IMR-90 (cell line): ENCODE data around the gene FNTB. TPM values are rescaled to one million over a fixed set of nuclear protein-coding genes. Genes with fewer than 3 reads are reported as not detected.

ENCODE experiments used
- ATAC-seq: fragments of 200-7000 bp; cut with Tn5 transposase; 2 replicates; pipeline ENCODE4 v1.9.1; 2020; ENCODE audit warnings: low read depth, mild to moderate bottlenecking, moderate library complexity
- BruUV-seq: library from RNA; stranded (reverse); fragments of 400-500 nt; replicated peaks from 2 replicates; lab custom pipeline; 2021; lab: Mats Ljungman, UMichigan
- CTCF ChIA-PET: fragments of 300-600 bp; formaldehyde crosslinking; extraction: SDS; loops from one replicate; lab custom pipeline; 2021; ENCODE audit warnings: antibody characterized with exemption; lab: Yijun Ruan, JAX
- POLR2A ChIA-PET: fragments of 300-600 bp; sonication (Branson Sonifier 250); formaldehyde crosslinking; loops from one replicate; lab custom pipeline; 2022; ENCODE audit warnings: antibody characterized with exemption; ENCODE audit not compliant: unreplicated experiment; lab: Charles Lee
- DNase-seq: peaks from one replicate; pipeline ENCODE4 v3.0.0; 2013
- H2AFZ ChIP-seq: replicated peaks from 2 replicates; pipeline ENCODE3; 2013; ENCODE audit warnings: low read length, mild to moderate bottlenecking; ENCODE audit not compliant: poor library complexity
- H2AK5ac ChIP-seq: 2 replicates; pipeline ENCODE4 v1.6.1; 2013; ENCODE audit warnings: low read depth, low read length, inconsistent platforms
- H2AK9ac ChIP-seq: replicated peaks from 2 replicates; pipeline ENCODE3; 2013; ENCODE audit warnings: mild to moderate bottlenecking, low read depth, low read length, moderate library complexity; ENCODE audit not compliant: poor library complexity
- H2BK120ac ChIP-seq: 2 replicates; pipeline ENCODE4 v1.6.1; 2013; ENCODE audit warnings: low read depth, low read length, inconsistent platforms
- H2BK15ac ChIP-seq: 3 replicates; pipeline ENCODE4 v1.6.1; 2013; ENCODE audit warnings: low read depth, low read length, inconsistent platforms
- H2BK20ac ChIP-seq: 2 replicates; pipeline ENCODE4 v1.6.1; 2013; ENCODE audit warnings: low read depth, mild to moderate bottlenecking, inconsistent platforms, low read length, moderate library complexity
- H2BK5ac ChIP-seq: 2 replicates; pipeline ENCODE4 v1.6.1; 2013; ENCODE audit warnings: mild to moderate bottlenecking, low read depth, low read length, inconsistent platforms; ENCODE audit not compliant: poor library complexity, severe bottlenecking
- H3K14ac ChIP-seq: replicated peaks from 2 replicates; pipeline ENCODE4 v1.6.1; 2013; ENCODE audit warnings: low read depth, low read length, inconsistent platforms
- H3K18ac ChIP-seq: 2 replicates; pipeline ENCODE4 v1.6.1; 2013; ENCODE audit warnings: low read depth, low read length, control low read depth
- H3K23ac ChIP-seq: 2 replicates; pipeline ENCODE4 v1.6.1; 2013; ENCODE audit warnings: low read depth, low read length, inconsistent platforms
- H3K27ac ChIP-seq: 2 replicates; pipeline ENCODE4 v1.5.1; 2013; ENCODE audit warnings: mild to moderate bottlenecking, control low read depth, low read length; ENCODE audit not compliant: insufficient read depth
- H3K27me3 ChIP-seq: 2 replicates; pipeline ENCODE4 v1.6.1; 2013; ENCODE audit warnings: low read length; ENCODE audit not compliant: control insufficient read depth, insufficient read depth
- H3K36me3 ChIP-seq: 2 replicates; pipeline ENCODE4 v1.6.1; 2013; ENCODE audit warnings: low read length, mixed read lengths; ENCODE audit not compliant: control insufficient read depth, insufficient read depth
- H3K4ac ChIP-seq: 2 replicates; pipeline ENCODE4 v1.6.1; 2013; ENCODE audit warnings: low read depth, low read length, inconsistent platforms
- H3K4me1 ChIP-seq: 2 replicates; pipeline ENCODE4 v1.6.1; 2013; ENCODE audit warnings: low read length, mixed read lengths; ENCODE audit not compliant: control insufficient read depth, insufficient read depth
- H3K4me2 ChIP-seq: 2 replicates; pipeline ENCODE4 v1.6.1; 2013; ENCODE audit warnings: low read depth, mild to moderate bottlenecking, control low read depth, low read length, moderate library complexity
- H3K4me3 ChIP-seq: 2 replicates; pipeline ENCODE4 v1.5.1; 2013; ENCODE audit warnings: low read depth, mild to moderate bottlenecking, control low read depth, low read length, moderate library complexity; ENCODE audit not compliant: insufficient read depth
- H3K56ac ChIP-seq: 2 replicates; pipeline ENCODE4 v1.6.1; 2013; ENCODE audit warnings: low read length, inconsistent platforms; ENCODE audit not compliant: insufficient read depth; ENCODE audit errors: extremely low read depth
- H3K79me1 ChIP-seq, 2 experiments: 2 replicates each; pipeline ENCODE4 v1.6.1; 2013; ENCODE audit warnings: low read length in 2 of 2, inconsistent platforms in 1 of 2, low read depth in 1 of 2
- H3K9ac ChIP-seq: 2 replicates; pipeline ENCODE4 v1.6.1; 2013; ENCODE audit warnings: low read depth, low read length, control low read depth
- H3K9me1 ChIP-seq: 2 replicates; pipeline ENCODE4 v1.6.1; 2013; ENCODE audit warnings: low read length, inconsistent platforms; ENCODE audit not compliant: insufficient read depth
- H3K9me3 ChIP-seq: 2 replicates; pipeline ENCODE4 v1.6.1; 2013; ENCODE audit warnings: low read length; ENCODE audit not compliant: control insufficient read depth, insufficient read depth
- H4K20me1 ChIP-seq: 2 replicates; pipeline ENCODE4 v1.6.1; 2013; ENCODE audit warnings: low read length, inconsistent platforms; ENCODE audit not compliant: insufficient read depth
- H4K5ac ChIP-seq: 2 replicates; pipeline ENCODE4 v1.6.1; 2013; ENCODE audit warnings: mild to moderate bottlenecking, low read depth, low read length, control low read depth
- H4K8ac ChIP-seq, 2 experiments: 2 replicates each; pipeline ENCODE4 v1.6.1; 2013; ENCODE audit warnings: low read depth in 2 of 2, low read length in 2 of 2, control low read depth in 1 of 2, inconsistent platforms in 1 of 2
- H4K91ac ChIP-seq: 2 replicates; pipeline ENCODE4 v1.6.1; 2013; ENCODE audit warnings: low read depth, low read length, inconsistent platforms; ENCODE audit not compliant: insufficient read depth
- BHLHE40 ChIP-seq: fragments of 150-350 bp; IDR thresholded peaks from 2 replicates; pipeline ENCODE4 v1.6.1; 2016; ENCODE audit warnings: mild to moderate bottlenecking, low read depth, low read length
- CEBPB ChIP-seq: IDR thresholded peaks from 2 replicates; pipeline ENCODE4 v1.6.1; 2012; ENCODE audit warnings: low read depth, low read length, improper control_type of control experiment
- CHD1 ChIP-seq: IDR thresholded peaks from 2 replicates; pipeline ENCODE4 v1.6.1; 2012; ENCODE audit warnings: low read depth, low read length, improper control_type of control experiment
- MAFK ChIP-seq: IDR thresholded peaks from 2 replicates; pipeline ENCODE4 v1.6.1; 2012; ENCODE audit warnings: low read depth, low read length, improper control_type of control experiment
- MAZ ChIP-seq: IDR thresholded peaks from 2 replicates; pipeline ENCODE4 v1.6.1; 2012; ENCODE audit warnings: low read depth, mild to moderate bottlenecking, low read length, improper control_type of control experiment, moderate library complexity, borderline replicate concordance
- MXI1 ChIP-seq: IDR thresholded peaks from 2 replicates; pipeline ENCODE4 v1.6.1; 2012; ENCODE audit warnings: low read depth, mild to moderate bottlenecking, low read length, moderate library complexity, borderline replicate concordance
- POLR2A ChIP-seq: IDR thresholded peaks from 2 replicates; pipeline ENCODE4 v1.6.1; 2012; ENCODE audit warnings: mild to moderate bottlenecking, low read depth, low read length
- RAD21 ChIP-seq: IDR thresholded peaks from 2 replicates; pipeline ENCODE4 v1.6.1; 2012; ENCODE audit warnings: low read length, improper control_type of control experiment
- RCOR1 ChIP-seq: IDR thresholded peaks from 2 replicates; pipeline ENCODE4 v1.6.1; 2012; ENCODE audit warnings: mild to moderate bottlenecking, low read length, improper control_type of control experiment; ENCODE audit not compliant: insufficient replicate concordance
- SMC3 ChIP-seq: fragments of 150-350 bp; IDR thresholded peaks from 2 replicates; pipeline ENCODE4 v1.6.1; 2016; ENCODE audit warnings: low read depth, mild to moderate bottlenecking, antibody characterized with exemption, low read length, moderate library complexity
- WGBS, 2 experiments: methylation state at CpG; one replicate each; pipeline versions ENCODE4 v1.1.5 to v1.1.7; 2013; ENCODE audit warnings: missing lambda C conversion rate in 2 of 2; ENCODE audit not compliant: insufficient read length in 1 of 2; ENCODE audit errors: extremely low coverage in 2 of 2; 5-methylcytosine and 5-hydroxymethylcytosine counted together
- dilution Hi-C: fragments of 300-500 bp; cut with HindIII; formaldehyde crosslinking; loops from one replicate; pipeline ENCODE4 v1.14.3; 2018; ENCODE audit warnings: low sequenced_read_pairs; ENCODE audit not compliant: unreplicated experiment
- in situ Hi-C: fragments of 300-500 bp; cut with MboI; formaldehyde crosslinking; loops from 3 replicates; pipeline ENCODE4 v1.14.3; 2019; ENCODE audit warnings: low sequenced_read_pairs, inconsistent platforms, mixed read lengths
- intact Hi-C: fragments of 100-400 bp; cut with micrococcal nuclease; formaldehyde crosslinking; loops from 2 replicates; pipeline ENCODE4 v1.10.0; 2022
- polyA plus RNA-seq, 3 experiments: library from polyadenylated mRNA; depleted of rRNA; stranded (reverse); fragments of >200 nt; gene quantifications; 2 replicates each; pipeline ENCODE4 v1.2.3, GENCODE V29; 2012; ENCODE audit warnings: low replicate concordance in 1 of 3
- total RNA-seq: library from RNA; depleted of rRNA; stranded (reverse); fragments of >200 nt; gene quantifications from 2 replicates; pipeline ENCODE4 v1.2.3, GENCODE V29; 2012
- TF ChIP-seq, protein P1 (sequence below): conservative IDR thresholded peaks from 2 replicates; pipeline ENCODE4 v1.5.1; 2012; ENCODE audit warnings: mild to moderate bottlenecking, low read depth, low read length, improper control_type of control experiment
- TF ChIP-seq, protein P2 (sequence below): fragments of 150-350 bp; IDR thresholded peaks from 2 replicates; pipeline ENCODE4 v1.6.1; 2016; ENCODE audit warnings: low read depth, mild to moderate bottlenecking, low read length, moderate library complexity, borderline replicate concordance
- TF ChIP-seq, protein P3 (sequence below): fragments of 150-350 bp; IDR thresholded peaks from 2 replicates; pipeline ENCODE4 v1.6.1; 2017; ENCODE audit warnings: mild to moderate bottlenecking, antibody characterized with exemption, low read length, low read depth

The FNTB gene
- total and polyA plus RNA-seq, 2 of the 4 experiments (the other 2 are of a cell fraction) = 9.9 to 18.5 TPM

DNA sequence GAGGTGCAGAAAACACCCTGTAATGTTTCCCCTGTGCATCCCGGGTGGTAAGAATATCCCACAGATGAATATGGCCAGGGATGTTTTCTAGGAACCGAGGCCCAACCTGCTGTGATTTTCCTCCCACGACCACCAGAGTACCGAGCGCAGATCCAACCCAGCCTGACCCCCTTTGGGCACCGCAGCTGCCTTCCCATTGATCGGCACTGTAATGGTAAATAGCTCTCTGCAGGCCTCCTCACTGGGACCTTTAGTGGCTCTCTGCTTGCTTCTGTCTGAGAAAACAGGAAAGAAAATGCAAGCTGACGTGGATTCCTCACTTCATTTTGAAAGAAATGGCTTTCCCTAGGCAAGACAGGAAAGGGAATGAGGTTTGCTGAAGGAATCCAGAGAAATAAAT is 12.1 kb upstream of the FNTB start:
- H3K56ac ChIP-seq = no peak overlapping the region
- no peak overlapping the region for H4K8ac ChIP-seq
- no peak overlapping the region for H2AK5ac ChIP-seq
- no peak overlapping the region for H3K4me2 ChIP-seq
- no peaks in the 10 kb centered on the region; a peak in 2 of 4 replicates for H3K79me1 ChIP-seq
- H2BK20ac ChIP-seq = no peak overlapping the region
- in situ Hi-C loops (no loop called here), dilution Hi-C loops (no loop called here), intact Hi-C loops (no loop called here)
- no peak overlapping the region for H4K91ac ChIP-seq
- H3K14ac ChIP-seq = no peak overlapping the region
- no peak overlapping the region for H2AK9ac ChIP-seq
- H2BK5ac ChIP-seq = no peak overlapping the region
- H3K27ac ChIP-seq = no peak overlapping the region
- WGBS, 2 experiments = no CpG with 5 or more reads among the region's 8 CpGs
- H3K23ac ChIP-seq = no peak overlapping the region
- H2BK120ac ChIP-seq = no peak overlapping the region
- ChIA-PET CTCF (interaction anchor here (1.3 kb wide), 1 partner anchor 45 kb away, joined by 5 read pairs; no protein-coding TSS in a partner anchor), POLR2A (no interaction called here)
- H3K4me3 ChIP-seq = no peak overlapping the region
- H2AFZ ChIP-seq = no peak overlapping the region
- DNase-seq (no peak), ATAC-seq (no peak)
- TF ChIP-seq BHLHE40 = no peak
- TF ChIP-seq POLR2A = no peak
- TF ChIP-seq, protein P1, sequence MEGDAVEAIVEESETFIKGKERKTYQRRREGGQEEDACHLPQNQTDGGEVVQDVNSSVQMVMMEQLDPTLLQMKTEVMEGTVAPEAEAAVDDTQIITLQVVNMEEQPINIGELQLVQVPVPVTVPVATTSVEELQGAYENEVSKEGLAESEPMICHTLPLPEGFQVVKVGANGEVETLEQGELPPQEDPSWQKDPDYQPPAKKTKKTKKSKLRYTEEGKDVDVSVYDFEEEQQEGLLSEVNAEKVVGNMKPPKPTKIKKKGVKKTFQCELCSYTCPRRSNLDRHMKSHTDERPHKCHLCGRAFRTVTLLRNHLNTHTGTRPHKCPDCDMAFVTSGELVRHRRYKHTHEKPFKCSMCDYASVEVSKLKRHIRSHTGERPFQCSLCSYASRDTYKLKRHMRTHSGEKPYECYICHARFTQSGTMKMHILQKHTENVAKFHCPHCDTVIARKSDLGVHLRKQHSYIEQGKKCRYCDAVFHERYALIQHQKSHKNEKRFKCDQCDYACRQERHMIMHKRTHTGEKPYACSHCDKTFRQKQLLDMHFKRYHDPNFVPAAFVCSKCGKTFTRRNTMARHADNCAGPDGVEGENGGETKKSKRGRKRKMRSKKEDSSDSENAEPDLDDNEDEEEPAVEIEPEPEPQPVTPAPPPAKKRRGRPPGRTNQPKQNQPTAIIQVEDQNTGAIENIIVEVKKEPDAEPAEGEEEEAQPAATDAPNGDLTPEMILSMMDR = no peak
- TF ChIP-seq CEBPB = no peak
- no peak for TF ChIP-seq CHD1
- no peak for TF ChIP-seq MAFK
- no peak for TF ChIP-seq RAD21
- TF ChIP-seq RCOR1 = no peak
- TF ChIP-seq MXI1 = no peak
- TF ChIP-seq, protein P2, sequence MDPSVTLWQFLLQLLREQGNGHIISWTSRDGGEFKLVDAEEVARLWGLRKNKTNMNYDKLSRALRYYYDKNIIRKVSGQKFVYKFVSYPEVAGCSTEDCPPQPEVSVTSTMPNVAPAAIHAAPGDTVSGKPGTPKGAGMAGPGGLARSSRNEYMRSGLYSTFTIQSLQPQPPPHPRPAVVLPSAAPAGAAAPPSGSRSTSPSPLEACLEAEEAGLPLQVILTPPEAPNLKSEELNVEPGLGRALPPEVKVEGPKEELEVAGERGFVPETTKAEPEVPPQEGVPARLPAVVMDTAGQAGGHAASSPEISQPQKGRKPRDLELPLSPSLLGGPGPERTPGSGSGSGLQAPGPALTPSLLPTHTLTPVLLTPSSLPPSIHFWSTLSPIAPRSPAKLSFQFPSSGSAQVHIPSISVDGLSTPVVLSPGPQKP = no peak
- no peak for TF ChIP-seq MAZ
- TF ChIP-seq, protein P3, sequence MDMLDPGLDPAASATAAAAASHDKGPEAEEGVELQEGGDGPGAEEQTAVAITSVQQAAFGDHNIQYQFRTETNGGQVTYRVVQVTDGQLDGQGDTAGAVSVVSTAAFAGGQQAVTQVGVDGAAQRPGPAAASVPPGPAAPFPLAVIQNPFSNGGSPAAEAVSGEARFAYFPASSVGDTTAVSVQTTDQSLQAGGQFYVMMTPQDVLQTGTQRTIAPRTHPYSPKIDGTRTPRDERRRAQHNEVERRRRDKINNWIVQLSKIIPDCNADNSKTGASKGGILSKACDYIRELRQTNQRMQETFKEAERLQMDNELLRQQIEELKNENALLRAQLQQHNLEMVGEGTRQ = no peak
- TF ChIP-seq SMC3 = no peak
- no peaks in the 10 kb centered on the region for H3K36me3 ChIP-seq
- H3K4me1 ChIP-seq = peaks cover 8% of the 10 kb centered on the region
- H3K9ac ChIP-seq = no peak overlapping the region
- H3K27me3 ChIP-seq = peaks cover 11% of the 10 kb centered on the region; the same call in 1 of the 2 replicates
- no TSS peak for BruUV-seq
- no peaks in the 10 kb centered on the region for H3K9me1 ChIP-seq
- H3K18ac ChIP-seq = no peak overlapping the region
- H2BK15ac ChIP-seq = no peak overlapping the region
- no peak overlapping the region for H4K5ac ChIP-seq
- no peaks in the 10 kb centered on the region for H3K9me3 ChIP-seq
- no peaks in the 10 kb centered on the region for H4K20me1 ChIP-seq
- no peak overlapping the region for H3K4ac ChIP-seq
